Ascending aorta (tissue), 2 donors: ENCODE data around the gene FOXL2. TPM values are rescaled to one million over a fixed set of nuclear protein-coding genes. Genes with fewer than 3 reads are reported as not detected.

Source experiments
- DNase-seq, 2 donors: peaks; one replicate each; pipeline ENCODE4 v3.0.0-alpha.2; 2019; ENCODE audit warnings: low spot score in 2 of 2
- H3K27ac ChIP-seq, 2 donors: fragments of 200-600 bp; sonication (generic); one replicate each; pipeline ENCODE4 v1.5.1; 2016 to 2017; ENCODE audit warnings: mild to moderate bottlenecking in 1 of 2
- H3K27me3 ChIP-seq: fragments of 200-600 bp; sonication (generic); one replicate; pipeline ENCODE4 v1.5.1; 2017
- H3K36me3 ChIP-seq, 2 donors: fragments of 200-600 bp; sonication (generic); one replicate each; pipeline ENCODE4 v1.5.1; 2016
- H3K4me1 ChIP-seq, 2 donors: fragments of 200-600 bp; sonication (generic); one replicate each; pipeline ENCODE4 v1.5.1; 2016 to 2017; ENCODE audit warnings: mild to moderate bottlenecking in 1 of 2
- H3K4me3 ChIP-seq, 2 donors: fragments of 200-600 bp; sonication (generic); one replicate each; pipeline ENCODE4 v1.5.1; 2016 to 2017; ENCODE audit warnings: mild to moderate bottlenecking in 1 of 2
- H3K9me3 ChIP-seq, 2 donors: fragments of 200-600 bp; sonication (generic); one replicate each; pipeline ENCODE4 v1.5.1; 2016
- intact Hi-C: fragments of 100-400 bp; cut with DNase I; formaldehyde crosslinking; loops from one replicate; pipeline ENCODE4 v1.15.1; 2023
- total RNA-seq: library from RNA; depleted of rRNA; stranded (reverse); fragments of >200 nt; gene quantifications from one replicate; pipeline ENCODE4 v1.1.0, GENCODE V29; 2016
- TF ChIP-seq, protein P1 (sequence below), 3 experiments: fragments of 200-600 bp in 2 of 3; fragments of 450-650 bp in 1 of 3; sonication (generic) in 2 of 3; IDR thresholded peaks; one replicate each; pipeline ENCODE4 v1.5.1; 2016 to 2019; ENCODE audit warnings: antibody characterized with exemption in 3 of 3, mild to moderate bottlenecking in 1 of 3, moderate library complexity in 1 of 3

FOXL2 gene
- total RNA-seq, 1 donor from 2014 or later, result not detected

DNA sequence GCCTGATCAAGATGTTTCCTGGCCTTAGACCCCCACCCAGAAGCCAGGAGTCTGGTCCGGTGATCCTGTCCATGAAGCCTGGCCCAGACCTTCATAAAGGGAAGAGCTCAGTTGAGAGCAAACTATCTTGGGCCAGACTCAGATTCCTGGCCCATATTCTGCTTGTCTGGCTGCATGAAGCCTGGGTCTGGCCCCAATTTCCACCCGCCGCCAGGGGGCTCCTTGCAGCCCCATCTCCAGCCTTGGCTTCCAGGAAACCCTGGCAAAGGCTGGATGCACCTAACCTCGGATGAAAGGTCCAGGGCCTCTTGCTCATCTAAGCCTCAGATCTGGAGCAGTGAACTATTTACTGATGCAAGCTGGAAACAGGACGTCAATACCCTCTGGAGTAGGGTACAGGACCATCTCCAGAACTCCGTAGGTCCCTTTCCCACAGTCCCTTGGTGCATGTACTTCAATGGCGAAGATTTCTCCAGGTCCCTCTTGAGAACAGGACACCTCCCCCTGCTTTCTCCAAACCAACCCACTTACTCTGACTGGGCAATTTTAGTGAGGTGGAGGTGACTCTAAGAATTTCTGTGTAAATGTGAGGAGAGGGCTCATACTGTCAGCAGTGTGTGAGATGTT is 5.6 kb downstream of the FOXL2 start:
- TF ChIP-seq, protein P1, sequence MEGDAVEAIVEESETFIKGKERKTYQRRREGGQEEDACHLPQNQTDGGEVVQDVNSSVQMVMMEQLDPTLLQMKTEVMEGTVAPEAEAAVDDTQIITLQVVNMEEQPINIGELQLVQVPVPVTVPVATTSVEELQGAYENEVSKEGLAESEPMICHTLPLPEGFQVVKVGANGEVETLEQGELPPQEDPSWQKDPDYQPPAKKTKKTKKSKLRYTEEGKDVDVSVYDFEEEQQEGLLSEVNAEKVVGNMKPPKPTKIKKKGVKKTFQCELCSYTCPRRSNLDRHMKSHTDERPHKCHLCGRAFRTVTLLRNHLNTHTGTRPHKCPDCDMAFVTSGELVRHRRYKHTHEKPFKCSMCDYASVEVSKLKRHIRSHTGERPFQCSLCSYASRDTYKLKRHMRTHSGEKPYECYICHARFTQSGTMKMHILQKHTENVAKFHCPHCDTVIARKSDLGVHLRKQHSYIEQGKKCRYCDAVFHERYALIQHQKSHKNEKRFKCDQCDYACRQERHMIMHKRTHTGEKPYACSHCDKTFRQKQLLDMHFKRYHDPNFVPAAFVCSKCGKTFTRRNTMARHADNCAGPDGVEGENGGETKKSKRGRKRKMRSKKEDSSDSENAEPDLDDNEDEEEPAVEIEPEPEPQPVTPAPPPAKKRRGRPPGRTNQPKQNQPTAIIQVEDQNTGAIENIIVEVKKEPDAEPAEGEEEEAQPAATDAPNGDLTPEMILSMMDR (IDR thresholded peaks at IDR 0.05), result no peak
- peaks cover 71% of the 10 kb centered on the region for H3K27me3 ChIP-seq
- H3K4me3 ChIP-seq, result no peak overlapping the region
- no peak for DNase-seq
- H3K27ac ChIP-seq, result no peak overlapping the region
- intact Hi-C loops, result no loop called here
- no peaks in the 10 kb centered on the region for H3K9me3 ChIP-seq
- H3K4me1 ChIP-seq, result peaks cover 22 to 46% of the 10 kb centered on the region in 2 donors
- H3K36me3 ChIP-seq, result no peaks in the 10 kb centered on the region

GRCh38 chr3:138940446-138940845 is 6.5 kb downstream of the FOXL2 start:
- intact Hi-C loops, result no loop called here
- Histone ChIP-seq H3K27ac (no peak overlapping the region), H3K4me1 (peaks cover 16 to 45% of the 10 kb centered on the region in 2 donors), H3K4me3 (no peak overlapping the region), H3K27me3 (peaks cover 67% of the 10 kb centered on the region), H3K9me3 (no peaks in the 10 kb centered on the region), H3K36me3 (no peaks in the 10 kb centered on the region)
- DNase-seq, result no peak
- TF ChIP-seq, protein P1 (IDR thresholded peaks at IDR 0.05), result no peak

- DNase-seq, result no peak
- Histone ChIP-seq H3K36me3 (no peaks in the 10 kb centered on the region), H3K4me1 (peaks cover 12 to 38% of the 10 kb centered on the region in 2 donors), H3K27me3 (peaks cover 59% of the 10 kb centered on the region), H3K9me3 (no peaks in the 10 kb centered on the region), H3K4me3 (no peak overlapping the region), H3K27ac (no peak overlapping the region)
- TF ChIP-seq, protein P1 (IDR thresholded peaks at IDR 0.05), result no peak
- intact Hi-C loops, result loop anchor here (5.0 kb wide), 1 partner anchor 388 kb away; no protein-coding TSS in a partner anchor
Measured at GRCh38 chr3:138939561-138940241, 7.2 kb downstream of the FOXL2 start.

GRCh38 chr3:138938877-138939560 is 7.9 kb downstream of the FOXL2 start:
- no peak for DNase-seq
- H3K27me3 ChIP-seq, result peaks cover 53% of the 10 kb centered on the region
- H3K36me3 ChIP-seq, result no peaks in the 10 kb centered on the region
- H3K27ac ChIP-seq, result no peak overlapping the region
- peak overlapping the region in 1 of 2 donors; percentile 33 for H3K4me3 ChIP-seq
- H3K4me1 ChIP-seq, result peaks cover 12 to 33% of the 10 kb centered on the region in 2 donors
- TF ChIP-seq, protein P1 (IDR thresholded peaks at IDR 0.05), result no peak
- H3K9me3 ChIP-seq, result no peaks in the 10 kb centered on the region
- intact Hi-C loops, result loop anchor here (5.0 kb wide), 1 partner anchor 388 kb away; no protein-coding TSS in a partner anchor

- TF ChIP-seq, protein P1 (IDR thresholded peaks at IDR 0.05), result no peak
- Histone ChIP-seq H3K36me3 (no peaks in the 10 kb centered on the region), H3K27ac (no peak overlapping the region), H3K27me3 (peaks cover 51% of the 10 kb centered on the region), H3K4me3 (peak overlapping the region in 1 of 2 donors; percentile 56), H3K4me1 (peaks cover 12 to 33% of the 10 kb centered on the region in 2 donors), H3K9me3 (no peaks in the 10 kb centered on the region)
- DNase-seq, result no peak
- intact Hi-C loops, result loop anchor here (5.0 kb wide), 1 partner anchor 389 kb away; no protein-coding TSS in a partner anchor
Measured at GRCh38 chr3:138938056-138938876, 8.7 kb downstream of the FOXL2 start.
